Skin epidermis (tissue), 12 donors: ENCODE measurements around the gene BRME1.

Experiments used
- H3K27ac ChIP-seq, 21 experiments: fragments of 200-600 bp; sonication (generic) in 11 of 21; one replicate each; pipeline ENCODE4 v1.5.0; 2020; ENCODE audit warnings: mild to moderate bottlenecking in 3 of 21, inconsistent platforms in 2 of 21, moderate library complexity in 2 of 21
- H3K4me3 ChIP-seq, 7 experiments: fragments of 200-600 bp; sonication (generic) in 2 of 7; one replicate each; pipeline ENCODE4 v1.5.0; 2020; ENCODE audit warnings: inconsistent platforms in 2 of 7, mild to moderate bottlenecking in 2 of 7, moderate library complexity in 1 of 7

BRME1 gene

DNA sequence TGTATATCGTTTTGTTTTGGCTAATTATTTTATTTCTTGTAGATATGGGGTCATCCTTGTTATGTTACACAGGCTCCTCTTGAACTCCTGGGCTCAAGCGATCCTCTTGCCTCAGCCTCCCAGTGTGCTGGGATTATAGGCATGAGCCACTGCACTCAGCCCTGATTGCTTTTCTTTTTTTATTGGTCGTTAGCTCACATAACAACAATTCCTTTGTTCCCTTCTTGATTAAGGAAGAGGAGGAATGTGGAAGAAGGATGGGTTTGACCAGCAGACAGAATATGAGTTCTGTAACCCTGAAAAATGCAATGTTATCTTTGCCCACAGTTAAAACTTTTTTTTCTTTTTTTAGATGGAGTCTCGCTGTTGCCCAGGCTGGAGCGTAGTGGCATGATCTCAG, 11.4 kb downstream of the BRME1 start:
- Histone ChIP-seq H3K27ac (no peak overlapping the region), H3K4me3 (no peak overlapping the region)

DNA sequence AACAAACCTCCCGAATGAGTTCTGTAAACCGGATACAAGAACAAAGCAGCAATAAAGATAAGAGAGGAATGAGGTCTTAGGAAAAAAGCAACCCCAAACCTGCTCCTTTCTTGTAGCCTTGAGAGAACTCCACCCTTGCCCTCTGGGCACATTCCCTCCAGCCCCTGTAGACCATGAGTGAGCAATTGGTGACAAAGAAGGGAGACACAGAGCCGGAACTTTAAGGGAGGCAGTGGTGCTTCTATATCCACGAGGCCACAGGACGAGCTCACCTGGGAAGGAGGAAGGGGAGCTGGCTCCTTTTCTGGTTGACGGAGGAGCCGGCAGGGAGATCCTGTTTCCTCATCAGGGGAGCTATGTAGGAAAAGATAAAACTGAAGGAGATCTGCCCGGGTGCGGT, 13.0 kb downstream of the BRME1 start:
- H3K4me3 ChIP-seq: no peak overlapping the region
- no peak overlapping the region for H3K27ac ChIP-seq

DNA sequence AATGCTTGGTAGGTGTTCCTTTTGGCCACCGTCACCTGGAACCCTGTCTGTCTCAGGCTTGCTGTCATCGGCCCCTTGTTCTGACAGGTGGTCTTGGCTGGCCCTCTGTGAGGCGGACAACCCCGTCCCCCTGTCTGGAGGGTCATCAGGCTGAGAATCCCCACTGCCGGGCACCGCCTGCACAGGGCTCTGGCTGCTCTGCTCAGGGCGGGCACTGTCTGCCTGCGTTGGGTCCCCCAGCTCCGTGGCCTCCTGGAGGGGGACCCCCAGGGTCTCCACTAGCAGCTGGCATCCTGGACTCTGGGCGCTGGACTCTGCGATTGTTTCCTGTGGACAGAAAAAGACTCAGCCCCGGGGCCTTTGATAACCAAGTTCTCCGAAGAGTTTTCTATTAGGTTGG, 15.8 kb downstream of the BRME1 start:
- Histone ChIP-seq H3K4me3 (no peak overlapping the region), H3K27ac (no peak overlapping the region)

DNA sequence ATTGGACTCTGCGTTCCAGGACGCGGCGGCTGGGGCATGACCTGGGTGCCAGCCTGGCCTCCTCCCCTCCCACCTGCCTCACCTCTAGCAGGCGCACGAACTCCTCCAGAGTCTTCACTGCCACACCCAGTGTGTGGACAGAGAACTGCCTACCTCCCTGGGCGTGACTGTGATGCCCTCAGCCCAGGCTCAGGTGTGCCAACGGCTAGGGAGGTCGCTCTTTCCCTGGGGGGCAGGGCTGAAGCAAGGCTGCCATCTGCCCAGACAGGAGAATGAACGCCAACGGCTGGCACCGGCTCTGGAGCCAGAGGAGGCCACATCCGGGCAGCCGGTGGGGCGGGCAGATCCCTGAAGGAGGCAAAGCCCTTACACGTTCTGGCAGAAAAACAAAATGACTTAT, 17.6 kb downstream of the BRME1 start:
- no peak overlapping the region for H3K4me3 ChIP-seq
- H3K27ac ChIP-seq: peak overlapping the region in 14 of 21 experiments; percentile 41 to 86 (median 74)

DNA sequence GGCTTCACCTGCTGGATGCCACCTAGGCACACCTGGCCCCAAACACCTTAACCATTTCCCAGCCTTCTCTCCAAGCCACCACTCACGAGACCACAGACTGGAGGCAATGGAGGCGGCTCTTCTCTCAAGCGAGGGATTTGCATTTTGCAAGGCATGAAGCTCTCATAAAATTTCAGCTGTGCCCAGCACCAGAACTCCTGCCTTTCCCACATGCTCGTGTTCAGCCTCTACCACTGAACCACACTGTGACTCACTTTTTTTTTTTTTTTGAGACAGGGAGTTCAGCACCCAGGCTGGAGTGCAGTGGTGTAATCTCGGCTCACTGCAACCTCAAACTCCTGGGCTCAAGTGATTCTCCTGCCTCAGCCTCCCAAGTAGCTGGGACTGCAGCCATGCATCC, 18.4 kb downstream of the BRME1 start:
- H3K27ac ChIP-seq: peak overlapping the region in 20 of 21 experiments; percentile 25 to 86 (median 76)
- no peak overlapping the region for H3K4me3 ChIP-seq

DNA sequence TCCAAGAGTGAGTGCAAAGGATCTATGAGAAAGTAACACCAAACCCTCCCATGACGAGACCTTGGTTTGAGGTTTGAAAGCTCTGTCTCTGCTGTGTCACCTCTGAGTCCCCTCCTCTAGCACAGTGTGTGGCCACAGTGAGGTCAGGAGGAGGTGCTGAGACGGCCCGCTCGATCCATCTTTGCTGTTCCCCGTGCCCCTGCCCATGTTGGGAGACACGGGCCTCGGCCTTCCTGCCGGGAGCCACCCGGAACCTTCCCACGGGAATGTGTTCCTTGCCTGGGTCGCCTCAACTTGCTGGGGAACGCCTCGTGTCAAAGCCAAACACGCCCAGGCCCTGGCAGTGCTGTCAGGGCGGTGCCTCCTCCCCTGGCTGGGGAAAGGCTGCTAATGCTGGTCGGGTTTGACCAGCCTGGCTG, 18.9 kb downstream of the BRME1 start:
- H3K27ac ChIP-seq: peak overlapping the region in 20 of 21 experiments; percentile 25 to 86 (median 76)

DNA sequence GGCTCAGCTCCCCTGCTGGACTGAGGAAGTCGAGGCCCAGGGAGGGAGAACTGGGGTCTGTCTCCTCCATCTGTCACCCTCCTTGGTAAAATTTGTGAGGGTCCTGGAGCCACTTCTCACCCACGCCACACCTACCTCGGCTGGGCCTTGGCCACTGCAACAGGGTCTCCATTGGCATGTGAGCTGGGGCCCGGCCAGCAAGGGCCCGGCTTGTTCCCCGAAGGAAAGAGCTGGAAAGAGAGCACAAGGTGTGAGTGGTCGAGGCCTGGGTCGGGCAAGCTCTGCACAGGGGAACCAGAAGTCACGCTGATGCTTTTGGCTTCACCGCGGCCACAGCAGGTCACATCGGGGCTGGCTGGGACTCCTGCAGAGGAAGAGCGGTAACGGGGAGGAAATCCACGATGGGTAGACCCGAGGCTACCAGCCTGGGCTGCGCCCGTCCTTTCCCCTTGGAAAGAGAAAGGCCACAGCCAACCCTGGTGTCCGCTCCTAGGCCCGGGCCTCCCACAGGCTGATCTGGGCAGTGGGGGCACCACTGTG, 20.0 kb downstream of the BRME1 start:
- peak overlapping the region in 1 of 7 experiments; percentile 2 for H3K4me3 ChIP-seq
- H3K27ac ChIP-seq: peak overlapping the region in 19 of 21 experiments; percentile 52 to 86 (median 76)

More for the DNA sequence above, 18.9 kb downstream of the BRME1 start:
- no peak overlapping the region for H3K4me3 ChIP-seq

DNA sequence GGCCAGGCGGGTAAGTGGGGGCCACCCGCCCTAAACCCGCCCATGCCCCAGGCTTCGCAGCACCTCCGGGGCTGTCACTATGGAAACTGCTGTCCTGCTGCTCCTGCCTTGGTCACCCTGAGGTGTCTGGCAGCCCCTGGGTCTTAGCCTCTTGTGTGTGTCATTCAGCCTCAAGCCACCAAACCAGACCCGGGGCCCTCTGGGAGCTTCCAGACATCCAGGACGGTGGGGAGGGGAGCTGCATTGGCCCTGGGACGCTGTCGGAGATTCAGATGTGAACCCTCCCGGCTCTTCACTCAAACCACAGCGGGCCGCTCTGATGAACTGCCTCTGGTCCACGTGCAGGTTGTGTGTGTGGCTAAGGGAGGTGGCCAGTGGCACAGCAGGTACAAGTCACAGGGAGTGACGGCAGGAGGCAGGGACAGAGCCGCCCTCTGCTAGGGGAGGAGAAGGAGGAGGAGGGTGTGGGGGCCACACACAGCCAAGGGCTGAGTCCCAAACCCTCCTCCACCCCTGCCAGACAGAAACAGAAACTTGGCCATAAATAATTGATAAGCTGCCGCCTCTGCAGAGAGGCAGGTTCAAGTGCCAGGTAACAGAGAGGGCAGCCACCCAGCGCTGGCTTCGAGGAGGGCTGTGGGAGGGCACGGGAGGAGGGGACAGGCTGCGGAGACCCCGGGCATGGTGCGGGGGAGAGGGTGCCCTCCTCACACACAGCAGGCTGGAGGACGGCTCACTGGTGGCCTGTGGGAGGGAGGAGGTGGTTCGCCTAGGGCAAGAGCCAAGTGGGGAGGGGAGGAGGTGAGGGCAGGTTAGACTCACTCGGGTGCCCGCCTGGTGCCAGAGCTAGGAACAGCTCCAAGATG, 21.0 kb downstream of the BRME1 start:
- Histone ChIP-seq H3K27ac (peak overlapping the region in 19 of 21 experiments; percentile 52 to 86 (median 76)), H3K4me3 (peak overlapping the region in 1 of 7 experiments; percentile 2)

DNA sequence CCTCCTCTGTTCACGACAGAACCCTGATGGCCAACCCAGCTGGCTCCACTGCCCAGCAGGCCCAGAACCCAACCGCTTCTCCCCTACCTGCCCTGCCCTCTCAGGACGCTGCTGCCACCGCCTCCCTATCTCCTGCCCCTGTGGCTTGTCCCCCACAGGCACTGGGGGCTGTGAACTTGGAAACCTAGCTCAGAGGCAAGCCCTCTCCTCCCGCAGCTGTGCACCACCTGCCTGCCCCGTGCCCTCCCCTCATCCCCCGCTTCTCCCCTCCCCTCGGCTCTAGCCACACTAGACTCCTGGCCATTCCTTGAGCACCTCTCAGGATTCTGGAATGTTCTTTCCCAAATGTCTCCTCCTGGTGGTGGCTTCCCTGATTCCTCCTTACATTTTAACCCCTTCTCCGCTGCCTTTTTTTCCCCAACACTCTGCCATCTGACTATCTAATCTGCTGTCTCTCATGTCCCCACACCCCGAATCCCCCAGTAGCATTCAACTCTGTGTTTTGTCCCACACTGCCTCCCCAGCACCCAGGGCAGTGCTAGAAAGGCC, 22.3 kb downstream of the BRME1 start:
- no peak overlapping the region for H3K4me3 ChIP-seq
- peak overlapping the region in 6 of 21 experiments; percentile 37 to 89 (median 86) for H3K27ac ChIP-seq

DNA sequence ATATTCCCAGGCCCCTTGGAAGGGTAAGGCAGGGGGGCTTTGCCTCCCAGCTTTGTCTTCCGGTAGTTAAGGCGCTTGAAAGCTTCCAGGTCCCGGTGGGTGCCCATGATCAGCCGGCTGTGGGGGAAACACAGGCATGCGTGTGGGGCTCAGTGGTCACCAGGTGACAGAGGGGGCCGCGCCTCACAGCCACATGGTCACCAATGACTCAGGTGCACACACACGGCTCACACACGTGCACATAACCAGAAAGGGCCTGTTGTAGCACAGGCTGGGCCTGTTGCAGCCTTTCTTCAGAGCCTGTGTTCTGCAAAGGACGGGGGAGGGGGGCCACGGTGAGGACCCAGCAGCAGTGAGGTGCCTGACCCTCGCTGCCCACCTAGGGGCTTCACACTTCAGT, 23.1 kb downstream of the BRME1 start:
- Histone ChIP-seq H3K4me3 (no peak overlapping the region), H3K27ac (peak overlapping the region in 15 of 21 experiments; percentile 45 to 90 (median 83))

DNA sequence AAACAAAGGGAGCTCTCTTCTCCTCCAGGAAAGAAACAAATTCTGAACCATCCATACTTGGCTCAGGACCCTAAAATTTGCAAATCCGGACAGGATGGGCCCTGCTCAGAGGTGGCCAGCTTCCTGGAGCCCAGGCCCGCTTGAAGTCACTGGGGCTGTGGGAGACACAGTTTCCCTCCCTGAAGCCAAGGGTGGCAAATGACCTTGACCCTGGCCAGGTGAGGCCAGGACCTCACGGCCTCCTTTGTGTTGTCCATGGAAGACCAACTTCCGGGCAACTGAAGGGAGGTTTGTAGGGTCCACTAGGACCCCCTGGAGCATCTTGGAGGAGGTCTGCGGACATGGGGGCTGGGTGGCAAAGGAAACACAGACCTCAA, 23.5 kb downstream of the BRME1 start:
- H3K4me3 ChIP-seq: no peak overlapping the region
- peak overlapping the region in 17 of 21 experiments; percentile 45 to 90 (median 82) for H3K27ac ChIP-seq

DNA sequence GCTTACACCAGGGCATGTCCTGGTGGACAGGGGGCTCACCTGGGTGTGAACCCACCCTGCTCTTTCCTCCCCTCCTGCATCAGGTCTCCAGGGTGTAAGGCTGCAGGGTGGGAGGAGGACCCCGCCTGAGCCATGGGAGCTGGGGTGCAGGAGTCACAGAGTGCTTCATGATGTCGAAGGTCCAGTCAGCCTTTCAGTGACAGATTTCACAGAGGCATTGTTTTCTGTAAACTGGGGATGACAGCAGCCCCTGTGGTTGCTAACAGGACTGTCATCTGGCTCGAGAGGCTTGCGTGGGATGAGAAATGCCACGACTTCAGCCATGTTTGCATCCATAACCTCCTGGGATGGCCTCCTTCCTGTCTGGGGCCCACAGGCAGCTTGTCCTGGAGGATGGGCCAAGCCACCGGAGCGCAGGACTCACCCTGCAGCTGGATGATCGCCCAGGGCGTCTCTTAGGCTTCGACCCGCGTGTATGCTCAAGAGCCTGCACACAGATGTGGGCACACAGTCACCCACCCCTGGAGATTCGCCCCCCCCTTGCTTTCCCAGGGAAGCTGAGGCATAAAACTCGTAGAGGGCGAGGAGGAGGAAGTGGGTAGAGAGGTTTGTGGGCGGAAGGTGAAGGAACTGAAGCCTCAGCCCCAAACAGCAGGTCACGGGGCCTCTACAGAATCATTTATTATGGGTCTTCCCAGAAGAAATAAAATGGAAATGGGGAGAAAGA, 24.1 kb downstream of the BRME1 start:
- H3K4me3 ChIP-seq: no peak overlapping the region
- peak overlapping the region in 20 of 21 experiments; percentile 9 to 90 (median 81) for H3K27ac ChIP-seq

DNA sequence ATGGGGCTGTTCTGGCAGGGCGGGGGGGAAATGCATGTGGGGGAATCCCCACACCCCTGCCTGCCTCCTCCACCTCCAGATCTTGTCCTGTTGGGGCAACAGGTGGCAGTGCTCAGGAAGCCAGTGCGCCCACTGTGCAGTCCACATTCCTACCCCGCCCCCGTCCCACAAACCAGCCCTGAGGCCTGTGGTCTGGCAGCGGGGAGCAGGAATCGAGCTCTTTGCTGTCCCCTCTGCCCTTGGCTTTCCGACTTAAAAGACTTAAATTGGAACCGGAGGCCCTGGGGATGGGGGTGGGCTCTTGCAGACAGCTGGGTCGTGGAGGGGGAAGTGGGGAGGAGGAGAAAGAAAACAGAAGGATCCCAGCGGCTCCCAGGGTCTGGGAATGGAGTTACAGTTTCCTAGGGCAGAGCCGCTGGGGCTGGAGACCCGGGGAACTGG, 24.6 kb downstream of the BRME1 start:
- H3K4me3 ChIP-seq: no peak overlapping the region
- H3K27ac ChIP-seq: peak overlapping the region in 20 of 21 experiments; percentile 9 to 90 (median 81)

DNA sequence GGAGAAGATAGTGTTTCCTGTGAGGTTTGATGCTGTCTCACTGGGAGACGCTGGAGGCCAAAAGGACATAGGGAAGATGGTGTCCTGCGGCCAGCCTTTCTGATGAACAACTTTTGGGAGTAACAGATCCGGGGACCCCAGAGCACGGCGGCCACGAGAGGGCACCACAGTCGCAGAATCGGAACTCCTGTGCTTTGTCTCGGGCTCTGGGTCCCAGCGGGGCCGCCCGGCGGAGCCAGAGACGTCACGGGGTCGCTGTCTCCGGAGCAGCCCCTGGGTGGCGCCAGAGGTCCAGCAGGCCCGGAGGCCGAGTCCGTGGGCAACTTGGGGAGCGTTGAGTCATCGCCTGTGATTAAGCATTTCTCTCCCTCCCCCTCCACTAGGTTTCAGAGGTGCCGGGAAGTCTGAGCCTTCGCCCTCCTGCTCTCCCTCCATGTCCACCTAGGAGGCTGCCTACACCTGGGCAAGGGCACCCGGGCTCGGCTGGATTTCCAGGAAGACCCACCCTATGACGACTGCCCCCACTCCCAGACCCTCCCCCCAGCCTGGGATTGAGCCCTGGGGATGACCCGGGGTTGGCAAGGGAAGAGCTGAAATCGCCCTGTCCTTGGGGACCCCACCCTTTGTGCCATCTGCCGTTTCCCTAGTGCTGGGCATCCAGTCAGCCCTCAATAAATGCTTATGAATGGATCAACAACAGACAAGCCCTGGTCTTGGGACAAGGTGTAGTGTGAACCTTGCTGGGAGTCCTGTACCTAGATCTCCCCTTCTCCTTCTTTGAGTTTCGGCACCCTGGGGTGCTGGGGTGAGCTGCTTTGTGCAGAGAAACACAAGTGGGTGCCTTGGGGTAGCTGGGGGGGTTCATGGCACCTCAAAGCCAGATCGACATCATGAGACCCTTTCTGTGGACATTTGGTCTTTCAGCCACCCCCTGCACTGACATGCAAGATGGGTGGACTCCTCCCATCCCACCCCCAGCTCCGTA, 25.6 kb downstream of the BRME1 start:
- Histone ChIP-seq H3K27ac (peak overlapping the region in 20 of 21 experiments; percentile 54 to 90 (median 82)), H3K4me3 (peak overlapping the region in 4 of 7 experiments; percentile 8 to 25 (median 18))

DNA sequence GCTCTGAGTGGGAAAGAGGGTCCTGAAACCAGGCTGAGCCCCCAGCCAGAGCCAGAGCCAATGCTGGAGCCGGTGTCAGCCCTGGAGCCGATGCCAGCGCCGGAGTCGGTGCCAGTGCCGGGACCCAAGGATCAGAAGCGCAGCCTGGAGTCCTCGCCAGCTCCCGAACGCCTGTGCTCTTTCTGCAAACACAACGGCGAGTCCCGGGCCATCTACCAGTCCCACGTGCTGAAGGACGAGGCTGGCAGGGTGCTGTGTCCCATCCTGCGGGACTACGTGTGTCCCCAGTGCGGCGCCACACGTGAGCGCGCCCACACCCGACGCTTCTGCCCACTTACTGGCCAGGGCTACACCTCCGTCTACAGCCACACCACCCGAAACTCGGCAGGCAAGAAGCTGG, 28.6 kb downstream of the BRME1 start:
- Histone ChIP-seq H3K4me3 (no peak overlapping the region), H3K27ac (no peak overlapping the region)

DNA sequence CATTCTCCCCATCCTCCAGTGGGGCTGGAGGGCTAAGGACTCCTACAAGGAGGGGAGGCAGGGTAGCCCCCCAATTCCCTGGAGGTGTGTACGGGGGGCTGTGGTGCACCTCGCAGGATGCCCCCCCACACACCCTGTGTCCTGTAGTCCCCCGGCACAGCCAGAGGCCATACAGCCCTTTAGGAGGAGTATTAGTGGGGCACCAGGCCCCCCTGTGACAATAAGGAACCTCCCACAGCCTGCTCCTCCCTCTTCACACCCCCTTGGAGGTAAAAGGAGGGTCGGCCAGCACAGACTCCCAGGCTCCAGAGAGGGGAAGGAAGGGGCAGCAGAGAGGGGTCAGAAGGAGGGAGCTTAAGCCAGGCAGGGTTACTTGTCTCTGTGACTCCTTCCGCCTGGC, 29.1 kb downstream of the BRME1 start, which contains the start of gene NANOS3:
Gene NANOS3 (plus strand): TSS at position 301 of the 400 bp plus-strand sequence. CDS start 115 bp downstream, outside the sequence.
- Histone ChIP-seq H3K4me3 (no peak within 1 kb of the TSS), H3K27ac (no peak within 1 kb of the TSS)

DNA sequence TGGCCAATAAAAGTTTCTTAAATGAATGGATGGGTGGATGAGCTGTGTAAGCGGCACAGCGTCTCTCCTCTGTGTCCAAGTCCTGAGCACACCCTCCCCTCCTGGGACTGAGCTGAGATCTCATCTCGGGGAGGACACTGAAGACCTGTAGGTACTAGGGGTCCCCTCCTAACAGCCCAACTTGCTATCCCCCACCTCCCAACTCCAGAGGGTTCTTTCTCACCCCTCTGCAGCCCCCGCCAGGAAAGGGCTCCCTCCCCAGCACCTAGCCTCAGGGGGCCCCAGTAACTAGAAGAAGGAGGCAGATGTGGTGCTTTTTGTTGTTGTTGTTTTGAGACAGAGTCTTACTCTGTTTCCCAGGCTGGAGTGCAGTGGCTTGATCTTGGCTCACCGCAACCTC, 30.1 kb downstream of the BRME1 start:
- Histone ChIP-seq H3K4me3 (no peak overlapping the region), H3K27ac (no peak overlapping the region)

DNA sequence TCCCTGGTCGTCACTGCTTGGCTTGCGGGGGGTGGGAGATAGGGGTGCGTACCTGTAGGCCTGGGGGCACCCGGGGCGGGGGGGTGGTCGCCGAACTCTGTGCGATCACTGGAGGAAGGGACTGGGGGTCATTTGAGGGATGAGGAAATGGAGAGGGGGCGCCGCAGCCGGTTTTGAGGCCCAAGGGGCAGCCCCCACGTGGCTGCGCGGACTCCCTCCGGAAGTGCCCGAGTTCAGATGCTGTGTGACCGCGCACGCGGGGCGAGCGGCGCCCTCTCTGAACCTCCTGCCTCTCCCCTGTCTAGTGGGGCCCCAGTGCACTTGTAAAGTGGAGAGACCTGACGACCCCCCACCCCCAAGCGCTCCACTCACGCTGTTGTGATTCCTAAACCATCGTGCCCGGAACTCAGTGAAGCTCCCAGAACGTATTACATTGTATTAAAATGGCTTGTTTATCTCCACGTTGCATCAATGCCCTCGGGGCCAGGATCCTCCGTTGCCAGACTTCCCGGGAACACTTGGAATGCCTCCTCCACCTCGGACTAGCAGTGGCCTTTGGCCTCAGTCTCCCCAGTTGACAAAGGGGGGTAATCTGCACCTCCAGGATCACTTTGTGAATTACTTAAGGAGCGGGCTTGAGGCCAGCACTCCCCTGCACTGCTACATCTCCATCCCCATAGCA, 31.9 kb downstream of the BRME1 start:
- Histone ChIP-seq H3K27ac (no peak overlapping the region), H3K4me3 (no peak overlapping the region)
